Loucy (cell line): ENCODE measurements around the gene STX18.

Experiments used
- CTCF ChIP-seq: fragments of 200-600 bp; sonication (generic); conservative IDR thresholded peaks from 2 replicates; pipeline ENCODE4 v1.5.1; 2014; ENCODE audit warnings: mild to moderate bottlenecking, antibody characterized with exemption, low read length
- EZH2phosphoT487 ChIP-seq: fragments of 200-600 bp; IDR thresholded peaks from 2 replicates; pipeline ENCODE4 v1.6.1; 2018; ENCODE audit warnings: antibody characterized with exemption, mild to moderate bottlenecking, moderate library complexity, borderline replicate concordance

GRCh38 chr4:4575284-4576211, 33.7 kb upstream of the STX18 start:
- TF ChIP-seq CTCF (no peak), EZH2phosphoT487 (no peak)
